ENCODE results near the gene ERMP1.

The ERMP1 gene

GRCh38 chr9:5854063-5854790, 21.3 kb upstream of the ERMP1 start:
- FAIRE-seq: no peak

- no peak for FAIRE-seq
Observed at GRCh38 chr9:5853617-5854016, 20.7 kb upstream of the ERMP1 start.

GRCh38 chr9:5852987-5853386, 20.1 kb upstream of the ERMP1 start:
- FAIRE-seq: no peak

- no peak for FAIRE-seq
Observed at GRCh38 chr9:5851445-5851844, 18.5 kb upstream of the ERMP1 start.

GRCh38 chr9:5850724-5851122, 17.8 kb upstream of the ERMP1 start:
- no peak for FAIRE-seq

GRCh38 chr9:5848372-5848882, 15.5 kb upstream of the ERMP1 start:
- no peak for FAIRE-seq

GRCh38 chr9:5846501-5846921, 13.6 kb upstream of the ERMP1 start:
- FAIRE-seq: no peak

GRCh38 chr9:5846096-5846495, 13.2 kb upstream of the ERMP1 start:
- no peak for FAIRE-seq

- FAIRE-seq: no peak
Observed at GRCh38 chr9:5845157-5845531, 12.2 kb upstream of the ERMP1 start.

- no peak for FAIRE-seq
Observed at GRCh38 chr9:5843794-5844471, 11.0 kb upstream of the ERMP1 start.

- FAIRE-seq: no peak
Observed at GRCh38 chr9:5842929-5843793, 10.2 kb upstream of the ERMP1 start.

- FAIRE-seq: no peak
Observed at GRCh38 chr9:5841771-5842573, 9.1 kb upstream of the ERMP1 start.

- FAIRE-seq: no peak
Observed at GRCh38 chr9:5840788-5841187, 7.9 kb upstream of the ERMP1 start.

- FAIRE-seq: no peak
Observed at GRCh38 chr9:5839572-5839902, 6.6 kb upstream of the ERMP1 start.

- FAIRE-seq: no peak
Observed at GRCh38 chr9:5838884-5839571, 6.1 kb upstream of the ERMP1 start.

- FAIRE-seq: no peak
Observed at GRCh38 chr9:5835808-5836207, 2.9 kb upstream of the ERMP1 start.

- FAIRE-seq: no peak
Observed at GRCh38 chr9:5834214-5834613, 1.3 kb upstream of the ERMP1 start.

GRCh38 chr9:5832071-5832537, 813 bp downstream of the ERMP1 start:
- FAIRE-seq: no peak

- no peak for FAIRE-seq
Observed at GRCh38 chr9:5825895-5826622, 6.9 kb downstream of the ERMP1 start.

GRCh38 chr9:5825223-5825622, 7.7 kb downstream of the ERMP1 start:
- no peak for FAIRE-seq

- no peak for FAIRE-seq
Observed at GRCh38 chr9:5820425-5820824, 12.5 kb downstream of the ERMP1 start.
